Right lobe of liver (tissue), 6 donors: ENCODE measurements around the gene SURF6. TPM values are rescaled to one million over a fixed set of nuclear protein-coding genes. Genes with fewer than 3 reads are reported as not detected.
"Not testable (repeated sequence)": the region's sequence is repeated elsewhere in the genome, so short reads cannot be mapped to it uniquely, and the experiment has no call there.

Experiments
- ATAC-seq, 4 donors: fragments of 200-7000 bp; cut with Tn5 transposase; one replicate each; pipeline ENCODE4 v1.9.1; 2020; ENCODE audit warnings: mild to moderate bottlenecking in 4 of 4, moderate library complexity in 4 of 4
- DNase-seq, 3 donors: peaks; one replicate each; pipeline ENCODE4 v3.0.0-alpha.2; 2020
- H3K27ac ChIP-seq, 3 donors: fragments of 200-600 bp; one replicate each; pipeline ENCODE4 v1.8.0; 2022
- H3K27me3 ChIP-seq, 2 donors: fragments of 200-600 bp; one replicate each; pipeline ENCODE4 v1.8.0; 2022
- H3K36me3 ChIP-seq, 4 donors: fragments of 200-600 bp; sonication (generic) in 1 of 4; one replicate each; pipeline versions ENCODE4 v1.5.1 to v1.8.0; 2017 to 2022; ENCODE audit warnings: control low read depth in 1 of 4
- H3K4me1 ChIP-seq, 4 donors: fragments of 200-600 bp; sonication (generic) in 1 of 4; one replicate each; pipeline versions ENCODE4 v1.5.1 to v1.8.0; 2017 to 2022; ENCODE audit warnings: control low read depth in 1 of 4
- H3K4me3 ChIP-seq, 3 donors: fragments of 200-600 bp; one replicate each; pipeline ENCODE4 v1.8.0; 2022
- H3K9me3 ChIP-seq, 4 donors: fragments of 200-600 bp; sonication (generic) in 1 of 4; one replicate each; pipeline versions ENCODE4 v1.5.1 to v1.8.0; 2017 to 2022; ENCODE audit warnings: control low read depth in 1 of 4
- CTCF ChIP-seq, 4 donors: fragments of 200-600 bp in 3 of 4; fragments of 450-650 bp in 1 of 4; IDR thresholded peaks; one replicate each; pipeline versions ENCODE4 v1.5.1 to v1.8.0; 2016 to 2022; ENCODE audit warnings: antibody characterized with exemption in 4 of 4, mild to moderate bottlenecking in 2 of 4
- POLR2A ChIP-seq: fragments of 450-650 bp; IDR thresholded peaks from one replicate; pipeline ENCODE4 v1.6.1; 2017; ENCODE audit warnings: antibody characterized with exemption, mild to moderate bottlenecking
- WGBS: methylation state at CpG from one replicate; pipeline ENCODE4 v1.1.6; 2018; ENCODE audit warnings: low coverage, low lambda C conversion rate; ENCODE audit not compliant: insufficient coverage; ENCODE audit errors: missing lambda C conversion rate; 5-methylcytosine and 5-hydroxymethylcytosine counted together
- intact Hi-C, 2 donors: fragments of 100-400 bp; cut with DNase I; formaldehyde crosslinking; loops; one replicate each; pipeline versions ENCODE4 v1.11.2 to v1.14.1; 2022
- total RNA-seq, 6 experiments: library from RNA; depleted of rRNA in 2 of 6; stranded (reverse); fragments of >200 nt in 2 of 6; fragmentation: NEBNext Ultra II Directional in 3 of 6; extraction: Animal tissue kit (Norgen Biotek cat#: 25700) in 3 of 6; gene quantifications; one replicate each; pipeline versions ENCODE4 v1.1.0 to v1.2.4, GENCODE V29; 2016 to 2023
- donor health status: DM: no; HTN: yes; CAD: no.
- donor health status: DM: no; HTN: no; CAD: no.
- donor health status: DM: no; HTN: no; CAD: no.
- donor health status: DM: no; HTN: yes; CAD: no.
- donor health status: DM: no; HTN: yes; CAD: no.

The SURF6 gene
- total RNA-seq, 6 experiments from 2014 or later, result 5.8 to 8.8 (median 7.6) TPM

- ATAC-seq (no peak), DNase-seq (peak in 1 of 3 donors; percentile 49)
- Histone ChIP-seq H3K27ac (no peak overlapping the region), H3K27me3 (no peaks in the 10 kb centered on the region), H3K4me3 (no peak overlapping the region), H3K9me3 (no peaks in the 10 kb centered on the region), H3K4me1 (peaks cover 0 to 12% (median 3%) of the 10 kb centered on the region in 4 donors), H3K36me3 (peaks cover 3 to 45% (median 23%) of the 10 kb centered on the region in 4 donors)
- intact Hi-C loops, result loop anchor here in 1 of 2 donors (10.0 kb wide), 1 partner anchor 53 kb away; no protein-coding TSS in a partner anchor
- 97% methylated on average over 34 of the region's 57 CpGs for WGBS
- TF ChIP-seq CTCF (IDR thresholded peaks at IDR 0.05), result no peak
- TF ChIP-seq POLR2A, result no peak
These were observed 4.2 kb downstream of the SURF6 start for GRCh38 chr9:133331641-133332380.

GRCh38 chr9:133331221-133331620 lies 4.8 kb downstream of the SURF6 start:
- no peak for ATAC-seq
- peaks cover 3 to 45% (median 23%) of the 10 kb centered on the region in 4 donors for H3K36me3 ChIP-seq
- no peak overlapping the region for H3K27ac ChIP-seq
- no peak overlapping the region for H3K4me3 ChIP-seq
- DNase-seq, result peak in 1 of 3 donors; percentile 41
- intact Hi-C loops, result loop anchor here in 1 of 2 donors (10.0 kb wide), 1 partner anchor 54 kb away; no protein-coding TSS in a partner anchor
- H3K9me3 ChIP-seq, result no peaks in the 10 kb centered on the region
- WGBS, result 84% methylated on average over 2 of the region's 19 CpGs
- no peaks in the 10 kb centered on the region for H3K27me3 ChIP-seq
- TF ChIP-seq POLR2A, result no peak
- TF ChIP-seq CTCF (IDR thresholded peaks at IDR 0.05), result no peak
- peaks cover 0 to 12% (median 0%) of the 10 kb centered on the region in 4 donors for H3K4me1 ChIP-seq

- H3K4me1 ChIP-seq, H3K4me3 ChIP-seq, H3K27me3 ChIP-seq, H3K27ac ChIP-seq, ATAC-seq, H3K9me3 ChIP-seq: not testable (repeated sequence)
- WGBS, result 46% methylated on average over 21 of the region's 21 CpGs
- H3K36me3 ChIP-seq, result peaks cover 3 to 45% (median 23%) of the 10 kb centered on the region in 4 donors
- peak; percentile 38 to 63 (median 54) for TF ChIP-seq CTCF (IDR thresholded peaks at IDR 0.05)
- intact Hi-C loops, result loop anchor here in 1 of 2 donors (10.0 kb wide), 1 partner anchor 55 kb away; no protein-coding TSS in a partner anchor
- peak in 1 of 3 donors; percentile 55 for DNase-seq
These were observed 6.5 kb downstream of the SURF6 start for GRCh38 chr9:133329306-133330156.

GRCh38 chr9:133327834-133328484 lies 8.0 kb downstream of the SURF6 start:
- intact Hi-C loops, result no loop called here
- Histone ChIP-seq H3K4me3 (no peak overlapping the region), H3K4me1 (no peaks in the 10 kb centered on the region), H3K9me3 (no peaks in the 10 kb centered on the region), H3K27ac (no peak overlapping the region), H3K27me3 (no peaks in the 10 kb centered on the region), H3K36me3 (peaks cover 3 to 31% (median 14%) of the 10 kb centered on the region in 4 donors)
- peak in 1 of 3 donors; percentile 26 for DNase-seq
- ATAC-seq, result no peak
- TF ChIP-seq CTCF (IDR thresholded peaks at IDR 0.05) (no peak), POLR2A (no peak)
- 92% methylated on average over 9 of the region's 10 CpGs for WGBS

GRCh38 chr9:133327021-133327420 lies 9.0 kb downstream of the SURF6 start:
- H3K27ac ChIP-seq, H3K4me3 ChIP-seq, intact Hi-C loops, H3K27me3 ChIP-seq, H3K9me3 ChIP-seq, H3K4me1 ChIP-seq, ATAC-seq: not testable (repeated sequence)
- 89% methylated on average over 3 of the region's 6 CpGs for WGBS
- DNase-seq, result peak in 1 of 3 donors; percentile 3
- peaks cover 0 to 21% (median 7%) of the 10 kb centered on the region in 4 donors for H3K36me3 ChIP-seq
